ENCODE data around the gene CDCA7L.

GRCh38 chr7:21934808-21935207, 10.9 kb downstream of the CDCA7L start:
- TF ChIP-seq CTCF (IDR thresholded peaks at IDR 0.05; ENCODE audit: low read depth, low read length, poor library complexity, severe bottlenecking) (no peak), EZH2phosphoT487 (IDR thresholded peaks at IDR 0.05; ENCODE audit: borderline replicate concordance, low read length) (no peak)
